Hypothalamus (tissue), 51 donors: ENCODE data around the gene CHCHD3.
"Not testable (repeated sequence)": the region's sequence is repeated elsewhere in the genome, so short reads cannot be mapped to it uniquely, and the experiment has no call there.

Experiments
- DNase-seq, 51 donors: peaks; one replicate each; lab custom pipeline; 2025; lab: John Stamatoyannopoulos, UW

The CHCHD3 gene

DNA sequence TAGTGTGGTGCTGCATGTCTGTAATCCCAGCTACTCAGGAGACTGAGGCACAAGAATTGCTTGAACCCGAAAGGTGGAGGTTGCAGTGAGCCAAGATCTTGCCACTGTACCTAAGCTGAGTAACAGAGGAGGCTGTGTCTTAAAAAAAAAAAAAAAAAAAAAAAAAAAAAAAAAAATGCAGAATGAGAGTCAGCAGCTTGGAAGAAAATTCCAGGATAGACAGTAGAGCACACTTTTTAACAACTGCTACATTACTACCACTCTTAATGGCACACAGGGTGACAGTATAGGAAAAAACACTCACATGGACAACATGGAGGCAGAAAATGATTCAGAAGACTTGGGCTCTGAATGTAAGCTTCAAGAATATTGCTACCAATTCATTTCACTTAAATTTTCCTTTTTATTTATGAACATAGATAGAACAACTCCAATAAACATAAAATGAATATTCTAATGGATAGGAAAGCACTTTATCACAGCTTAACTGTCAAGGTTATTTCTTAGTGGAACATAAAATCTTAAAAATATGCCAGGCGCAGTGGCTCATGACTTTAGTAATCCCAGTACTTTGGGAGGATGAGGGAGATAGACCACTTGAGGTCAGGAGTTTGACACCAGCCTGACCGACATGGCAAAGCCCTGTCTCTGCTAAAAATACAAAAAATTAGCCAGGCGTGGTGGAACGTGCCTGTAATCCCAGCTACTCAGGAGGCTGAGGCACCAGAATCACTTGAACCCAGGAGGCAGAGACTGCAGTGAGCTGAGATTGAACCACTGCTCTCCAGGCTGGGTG, 31.5 kb downstream of the CHCHD3 start:
- DNase-seq = no peak

DNA sequence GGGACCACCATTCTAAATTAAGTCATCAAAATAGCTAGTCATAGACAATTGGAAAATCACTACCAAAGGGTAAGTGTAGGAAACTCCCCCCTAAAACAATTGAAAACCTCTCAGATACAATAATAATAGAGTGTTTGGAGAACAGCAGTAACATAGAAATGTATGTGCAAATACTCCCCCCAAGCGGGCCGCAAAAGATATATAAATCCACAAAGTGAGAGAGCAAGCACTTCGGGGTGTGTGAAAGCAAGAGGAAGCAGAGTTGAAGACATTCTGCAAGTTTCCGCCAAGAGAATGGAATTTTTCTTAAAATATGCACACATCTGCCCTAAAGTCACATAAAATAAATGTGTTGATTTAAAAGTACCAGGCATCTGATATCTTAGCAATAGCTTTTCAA, 33.3 kb downstream of the CHCHD3 start:
- no peak for DNase-seq

DNA sequence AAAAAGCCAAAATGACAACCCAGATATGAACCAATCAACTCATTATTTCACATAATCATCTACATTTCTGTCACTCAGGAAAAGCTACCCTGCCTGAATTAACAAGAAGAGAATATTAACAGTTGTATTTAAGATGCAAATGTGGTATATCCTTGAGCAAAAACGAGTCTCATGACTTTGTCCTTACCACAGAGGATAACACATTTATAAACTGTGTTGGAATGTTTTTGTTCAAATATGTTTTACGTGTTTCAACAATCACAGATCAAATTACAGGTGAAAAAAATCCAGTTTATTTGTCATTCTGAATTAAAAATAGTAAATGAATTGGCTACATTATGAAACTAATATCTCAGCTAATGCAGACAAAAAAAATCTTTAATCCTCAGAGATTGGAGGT, 34.6 kb downstream of the CHCHD3 start:
- no peak for DNase-seq

DNA sequence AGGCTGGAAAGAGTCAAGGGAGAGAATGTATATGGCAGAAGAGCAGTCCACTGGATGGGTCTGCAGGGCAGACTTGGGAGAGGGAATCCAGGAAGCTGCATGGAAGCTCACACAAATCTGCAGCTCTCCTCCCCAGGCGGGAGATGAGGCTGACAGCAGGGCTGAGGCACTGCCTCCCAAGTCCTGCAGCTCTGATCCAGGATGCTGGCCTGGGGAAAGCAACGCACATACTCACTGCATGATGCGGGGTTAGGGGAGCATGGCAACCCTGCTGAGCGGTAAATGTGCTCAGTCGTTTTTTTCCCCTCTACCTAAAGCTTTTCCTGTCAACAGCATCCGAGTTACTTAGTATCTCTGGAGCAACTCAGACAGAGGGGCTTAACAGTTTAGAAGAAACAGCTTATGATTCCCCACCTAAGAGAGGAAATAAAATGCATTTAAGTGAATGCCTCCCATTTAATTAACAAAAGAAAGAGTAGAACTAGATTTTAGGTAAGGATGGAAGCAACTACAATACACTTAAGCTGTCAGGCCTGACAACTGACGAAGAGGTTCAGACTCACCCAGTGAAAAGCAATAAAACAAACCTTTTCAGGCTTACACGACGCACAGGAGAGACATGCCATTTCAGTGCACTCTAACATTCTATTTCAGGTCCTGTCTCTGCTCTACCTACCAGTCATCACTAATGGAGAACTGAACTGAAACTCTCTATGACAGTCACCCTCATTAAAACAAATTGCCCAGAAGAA, 37.0 kb downstream of the CHCHD3 start:
- no peak for DNase-seq

DNA sequence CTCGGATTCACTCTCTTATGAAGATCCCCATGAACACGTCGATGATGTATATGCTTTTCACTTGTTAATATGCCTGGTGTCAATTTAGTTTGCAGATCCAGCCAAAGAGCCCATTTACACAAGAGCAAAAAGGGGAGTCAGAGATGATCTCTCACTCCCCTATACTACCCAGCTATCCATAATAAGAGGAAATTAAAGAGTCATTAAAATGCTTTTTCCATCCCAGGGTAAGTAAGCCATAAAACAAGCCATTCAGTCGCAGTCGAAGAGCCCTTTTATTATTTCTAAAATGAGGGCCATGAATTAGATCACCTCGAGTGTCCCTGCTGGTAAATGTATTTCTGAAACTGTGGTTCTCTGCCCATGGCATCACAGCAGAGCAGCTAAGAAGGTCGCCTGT, 41.2 kb downstream of the CHCHD3 start:
- DNase-seq = no peak

DNA sequence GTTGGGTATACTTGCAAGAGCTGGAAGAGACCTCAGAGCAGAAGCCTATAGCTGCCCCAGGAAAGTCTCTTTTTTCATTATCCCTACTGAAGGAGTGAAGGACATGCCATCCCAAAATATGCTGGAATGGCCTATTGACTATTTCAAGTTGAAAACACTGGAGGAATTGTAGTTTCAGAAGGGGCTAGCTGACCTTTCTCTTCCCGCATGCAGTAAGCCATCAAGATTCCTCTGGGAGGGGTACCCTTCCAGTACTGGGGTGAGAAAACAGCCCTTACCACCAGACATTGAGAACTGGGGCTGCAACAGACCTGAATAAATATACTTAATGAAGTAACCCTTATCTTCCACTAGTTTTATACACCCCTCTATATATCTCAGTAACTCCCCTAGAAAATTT, 41.7 kb downstream of the CHCHD3 start:
- no peak for DNase-seq

DNA sequence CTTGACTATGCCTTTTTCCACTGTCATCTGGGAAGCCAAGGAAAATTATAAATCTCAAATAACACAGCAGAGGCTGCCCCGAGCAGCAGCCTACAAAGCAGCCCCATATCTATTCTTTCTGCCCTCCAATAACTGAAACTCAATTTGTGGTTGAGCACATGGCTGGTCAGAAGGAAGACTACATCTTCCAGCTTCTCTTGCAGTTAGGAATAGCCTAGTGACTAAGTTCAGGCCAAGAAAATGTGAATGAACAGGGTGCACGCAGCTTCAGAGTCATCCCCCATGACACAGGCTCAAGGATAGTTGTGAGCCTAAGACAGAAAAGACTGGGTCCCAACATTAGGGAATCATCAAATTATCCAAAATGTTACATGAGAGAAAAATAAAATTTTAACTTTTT, 42.3 kb downstream of the CHCHD3 start:
- DNase-seq = no peak

DNA sequence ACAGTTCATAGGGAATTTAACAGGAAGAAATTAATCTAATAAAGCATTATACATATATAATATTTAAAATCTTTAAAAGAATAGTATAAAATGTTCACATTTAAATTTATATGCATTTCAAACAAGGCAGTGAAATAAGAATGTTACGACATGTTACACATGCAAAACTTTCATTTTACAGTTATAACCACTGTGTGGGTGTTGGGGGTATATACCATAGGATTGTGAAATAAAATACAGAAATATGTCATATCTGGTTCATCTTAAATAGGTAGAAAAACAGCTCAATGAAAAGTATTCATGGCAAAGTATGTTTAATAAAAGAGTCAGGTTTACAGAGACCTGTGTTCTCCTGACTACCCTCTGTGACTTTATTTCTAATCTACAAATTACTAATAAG, 45.6 kb downstream of the CHCHD3 start:
- DNase-seq = no peak

DNA sequence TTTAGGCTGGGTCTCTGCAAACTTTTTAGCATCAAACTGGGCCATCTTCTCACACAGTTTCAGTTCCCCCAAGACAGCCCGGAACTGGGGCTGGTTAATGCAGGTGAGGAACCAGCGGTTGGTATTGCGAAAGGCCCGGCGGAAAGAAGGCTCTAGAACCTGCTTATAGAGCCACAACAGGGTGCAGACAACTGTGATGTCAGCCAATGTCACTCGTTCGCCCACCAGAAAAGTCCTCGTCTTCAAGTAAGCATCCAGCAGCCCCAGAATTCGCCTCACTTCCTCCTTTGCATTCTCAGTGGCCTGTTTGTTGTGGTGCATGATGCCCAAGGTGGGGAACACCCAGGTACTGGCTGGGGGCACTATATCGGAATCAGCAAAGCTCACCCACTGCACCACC, 46.6 kb downstream of the CHCHD3 start:
- DNase-seq = not testable (repeated sequence)

DNA sequence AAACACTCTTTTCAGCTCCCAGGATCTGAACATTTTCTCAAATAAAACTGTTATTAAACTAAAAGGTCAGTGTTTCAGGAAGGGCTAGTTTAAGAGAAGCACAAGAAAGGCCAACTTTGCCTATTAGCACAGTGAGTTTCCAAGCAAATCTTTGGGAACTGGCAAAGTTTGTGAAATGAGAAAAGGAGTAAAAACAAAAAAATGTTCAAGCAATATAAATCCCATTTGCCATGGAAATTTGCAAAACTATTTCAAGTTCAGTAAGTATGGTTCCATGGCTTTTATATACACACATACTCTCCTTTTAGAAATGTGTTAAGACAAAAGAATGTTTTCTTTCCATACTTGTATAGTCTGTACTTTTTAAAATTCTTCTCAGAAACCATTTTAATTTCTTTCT, 51.5 kb downstream of the CHCHD3 start:
- DNase-seq = no peak

DNA sequence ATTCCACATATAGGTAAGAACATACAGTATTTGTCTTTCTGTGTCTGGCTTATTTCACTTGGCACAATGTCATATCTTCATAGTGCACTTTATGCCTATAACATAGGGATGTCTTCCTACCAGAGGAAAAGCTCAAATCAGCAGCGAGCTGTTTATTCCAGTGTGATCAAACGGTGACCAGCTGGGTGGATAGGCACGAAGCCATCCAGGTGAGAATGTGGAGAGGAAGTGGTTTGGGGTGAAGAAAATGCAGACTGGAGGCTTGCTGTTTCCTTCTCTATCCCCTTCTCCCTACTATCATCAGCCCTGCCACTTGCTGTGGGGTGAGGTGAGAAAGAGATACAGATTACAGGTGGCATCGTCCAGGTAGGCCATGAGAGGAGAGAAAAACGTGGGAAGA, 52.4 kb downstream of the CHCHD3 start:
- DNase-seq = no peak

DNA sequence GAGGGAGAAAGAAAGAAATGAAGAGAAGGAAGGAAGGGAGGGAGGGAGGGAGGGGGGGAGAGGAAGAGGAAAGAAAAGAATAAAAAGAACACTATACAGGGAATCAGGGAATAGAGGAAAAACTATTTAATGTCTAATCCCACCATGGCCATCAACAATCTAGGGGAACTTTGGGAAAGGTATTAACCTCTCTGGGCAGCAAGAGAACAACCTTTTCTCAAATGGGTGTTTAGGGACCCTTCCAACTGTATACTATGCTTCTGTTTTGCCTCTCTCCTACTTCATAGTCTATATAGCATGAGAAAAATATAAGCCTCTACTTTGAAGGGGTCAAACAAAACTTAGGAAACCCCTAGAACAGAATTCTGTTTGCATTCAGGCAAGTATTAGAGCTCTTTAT, 54.5 kb downstream of the CHCHD3 start:
- DNase-seq = no peak

DNA sequence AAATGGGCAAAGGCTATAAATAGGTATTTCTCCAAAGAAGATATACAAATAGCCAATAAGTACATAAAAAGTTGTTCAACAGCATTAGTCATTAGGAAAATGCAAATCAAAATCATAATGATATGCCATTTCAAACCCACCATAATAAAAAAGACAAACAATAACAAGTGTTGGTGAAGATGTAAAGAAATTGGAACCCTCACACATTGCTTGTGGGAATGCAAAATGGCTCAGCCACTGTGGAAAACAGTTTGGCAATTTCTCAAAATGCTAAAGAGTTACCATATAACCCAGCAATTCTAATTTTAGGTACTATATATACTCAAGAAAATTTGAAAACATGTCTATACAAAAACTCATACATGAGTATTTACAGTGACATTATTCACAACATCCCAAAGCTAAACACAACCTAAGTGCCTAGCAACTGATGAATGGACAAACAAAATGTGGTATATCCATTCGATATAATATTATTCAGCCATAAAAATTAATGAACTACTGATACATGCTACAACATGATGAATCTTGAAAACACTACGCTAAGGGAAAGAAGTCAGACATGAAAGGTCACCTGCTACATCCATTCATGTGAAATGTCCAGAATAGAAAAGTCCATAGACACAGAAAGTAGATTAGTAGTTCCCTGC, 55.6 kb downstream of the CHCHD3 start:
- no peak for DNase-seq

DNA sequence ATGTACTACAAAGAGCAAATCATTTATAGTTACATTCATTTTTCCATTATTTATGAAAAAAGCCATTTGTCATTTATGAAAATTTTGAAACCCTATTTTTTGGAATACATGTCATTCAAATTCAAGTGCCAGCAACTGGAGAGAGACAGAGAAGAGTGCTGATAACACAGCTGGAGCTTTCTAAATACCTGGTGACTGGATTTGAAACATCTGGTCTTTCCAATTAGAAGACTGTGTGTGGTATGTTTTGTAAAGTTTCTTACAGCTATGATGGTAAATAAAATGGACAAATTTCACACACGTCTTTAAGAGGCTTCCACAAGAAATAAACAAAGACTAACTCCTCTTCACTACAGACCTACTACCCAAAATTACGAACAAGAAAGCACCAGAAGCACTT, 56.8 kb downstream of the CHCHD3 start:
- no peak for DNase-seq

DNA sequence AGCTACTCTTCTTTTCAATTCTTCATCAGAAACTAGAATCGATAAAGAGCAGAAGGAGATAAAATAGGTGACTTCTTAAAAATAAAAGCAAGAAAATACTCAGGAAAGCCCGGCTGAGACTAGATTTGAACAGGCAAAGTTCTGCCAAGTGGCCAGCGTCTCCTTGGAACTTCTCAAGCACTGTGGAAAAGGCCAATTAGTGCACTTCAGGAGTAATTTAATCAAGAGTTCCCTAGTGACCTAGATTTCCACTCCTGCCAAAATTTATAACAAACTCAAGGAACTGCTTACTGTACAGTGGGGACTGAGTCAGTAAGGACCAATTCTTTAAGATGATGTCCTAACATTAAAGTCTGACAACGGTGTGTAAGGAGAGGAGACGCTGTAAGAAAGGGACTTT, 57.3 kb downstream of the CHCHD3 start:
- peak in 2 of 51 donors; percentile 1 to 4 for DNase-seq

DNA sequence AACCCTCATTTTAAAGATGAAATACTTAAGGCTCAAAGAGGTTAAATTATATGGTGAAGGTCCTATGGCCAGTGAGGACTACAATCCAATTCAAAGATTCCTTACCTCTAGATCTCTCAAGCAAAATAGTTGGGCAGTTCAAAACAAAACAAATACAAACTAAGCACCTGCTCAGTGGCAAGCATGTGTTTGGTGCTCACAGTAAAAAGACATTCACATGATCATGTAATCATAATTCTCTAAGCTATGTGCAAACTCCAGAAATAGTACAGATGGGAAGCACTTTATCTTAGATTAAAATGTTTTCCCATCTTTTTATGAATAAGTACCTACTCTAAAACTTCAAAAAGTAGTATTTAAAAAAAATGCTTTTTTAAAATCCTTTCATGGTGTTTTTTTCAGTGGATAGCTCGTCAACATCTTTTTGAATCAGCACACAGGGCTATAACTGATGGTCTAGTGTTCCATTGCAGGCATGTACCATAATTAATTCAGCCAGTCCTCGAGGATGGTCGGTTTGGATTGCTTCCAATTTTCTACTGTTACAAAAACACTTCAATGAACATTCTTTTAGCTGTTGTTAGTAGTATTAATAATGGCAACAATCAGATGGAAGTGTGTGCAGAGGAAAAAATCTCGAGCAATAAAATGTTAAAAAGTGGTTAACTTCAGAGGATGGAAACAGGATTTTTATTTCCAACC, 58.4 kb downstream of the CHCHD3 start:
- no peak for DNase-seq

DNA sequence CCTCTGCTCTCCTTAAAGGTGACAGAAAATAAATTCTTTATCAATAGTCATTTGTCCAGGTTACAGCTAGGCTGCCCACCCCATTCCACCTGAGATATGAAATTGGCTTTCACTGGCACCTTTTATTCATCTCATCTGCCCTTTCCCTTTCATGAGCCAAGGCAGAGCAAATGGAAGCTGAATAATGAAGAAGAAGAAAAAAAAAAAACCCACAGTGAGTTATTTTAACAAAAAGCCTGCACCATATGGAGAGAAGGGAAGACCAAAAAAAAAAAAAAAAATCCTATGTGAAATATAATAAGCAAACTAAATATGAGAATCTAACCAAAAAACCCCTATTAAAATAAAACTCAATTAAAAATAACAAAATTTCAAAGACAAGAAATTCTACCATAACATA, 59.2 kb downstream of the CHCHD3 start:
- DNase-seq = no peak

DNA sequence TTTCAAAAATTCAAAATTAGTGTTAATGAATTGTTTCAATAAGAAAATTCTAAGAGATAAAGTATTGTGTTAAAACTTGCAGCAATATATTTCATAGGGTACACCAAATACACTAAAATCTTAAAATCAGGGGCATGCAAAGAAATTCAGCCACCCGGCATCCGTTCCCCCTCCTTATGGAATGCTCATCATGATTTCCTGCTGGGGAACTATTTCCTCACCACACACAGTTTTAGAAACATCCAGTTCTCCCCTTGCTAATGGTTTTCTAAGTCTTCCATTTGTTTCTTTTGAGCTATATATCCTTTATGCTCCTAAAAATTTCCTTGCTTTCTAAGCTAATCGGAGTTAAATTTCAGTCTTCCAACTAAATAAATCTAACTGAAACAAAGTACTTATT, 60.7 kb downstream of the CHCHD3 start:
- DNase-seq = no peak

DNA sequence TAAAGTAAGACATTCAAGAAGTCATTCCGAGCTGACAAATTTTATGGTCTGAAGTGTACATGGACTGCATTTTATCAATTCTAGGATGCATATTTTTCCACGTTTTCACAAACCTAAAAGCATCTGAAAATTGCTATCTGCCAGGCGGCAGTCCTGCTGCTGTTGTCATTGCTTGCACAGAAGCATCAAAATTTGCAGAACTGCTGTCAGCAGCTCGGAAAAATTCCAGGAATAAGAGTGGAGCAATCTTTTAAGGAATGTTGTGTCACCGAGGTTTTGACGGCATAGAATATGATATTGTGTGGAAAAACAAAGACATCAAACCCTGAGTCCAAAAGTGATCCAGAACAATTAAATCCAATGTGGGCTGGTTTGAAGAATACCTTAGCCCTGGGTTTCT, 61.4 kb downstream of the CHCHD3 start:
- DNase-seq = no peak

DNA sequence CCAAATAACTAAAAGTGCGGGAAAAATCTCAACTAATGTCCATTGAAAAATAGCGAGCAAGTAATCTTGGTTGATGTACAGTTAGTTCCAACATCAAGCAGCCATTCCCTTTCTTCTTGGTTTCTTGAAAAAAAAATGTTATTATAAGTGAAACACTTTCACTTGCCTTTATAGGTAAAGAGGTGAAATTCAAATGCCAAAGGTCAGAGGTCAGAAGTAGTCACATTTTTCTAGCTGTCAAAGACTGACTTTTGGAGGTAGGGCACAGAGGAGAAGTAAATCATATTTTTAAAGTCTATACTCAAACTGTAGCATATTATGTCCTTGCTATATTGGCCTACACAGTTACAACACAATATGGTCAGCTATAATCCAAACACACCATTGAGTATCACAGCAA, 62.3 kb downstream of the CHCHD3 start:
- DNase-seq = no peak

DNA sequence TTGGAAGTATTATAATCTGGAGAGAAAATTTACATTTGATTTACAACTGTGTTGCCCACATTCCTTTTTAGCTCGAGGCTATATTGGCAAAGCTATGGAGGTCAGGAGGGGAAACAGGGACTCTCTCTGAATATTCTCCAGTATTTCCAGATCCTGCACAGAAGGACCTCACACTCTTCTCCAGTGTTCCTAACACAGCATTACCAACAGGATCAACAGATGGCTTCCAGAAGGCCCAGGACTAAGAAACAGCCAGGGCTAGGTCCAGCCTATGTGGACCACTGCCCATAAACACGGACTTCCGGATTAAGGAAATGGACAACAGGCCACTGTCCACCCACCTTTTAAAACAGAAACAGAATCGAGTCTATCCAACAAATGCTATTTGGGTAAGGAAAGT, 65.3 kb downstream of the CHCHD3 start:
- DNase-seq = no peak
